ENCODE measurements around the gene REV3L.

GRCh38 chr6:111339294-111339693 lies 143.7 kb downstream of the REV3L start:
- TF ChIP-seq CTCF (IDR thresholded peaks at IDR 0.05; ENCODE audit: control extremely low read depth in 1 of 3, insufficient read depth in 1 of 3, low read depth in 1 of 3, low read length in 3 of 3) (no peak), RNF2 (IDR thresholded peaks at IDR 0.05; ENCODE audit: borderline replicate concordance, low read depth, low read length, missing control alignments, poor library complexity, severe bottlenecking) (no peak), POLR2A (IDR thresholded peaks at IDR 0.05; ENCODE audit: control extremely low read depth in 1 of 2, low read depth in 2 of 2, low read length in 2 of 2) (no peak), EP300 (IDR thresholded peaks at IDR 0.05; ENCODE audit: borderline replicate concordance in 1 of 2, low read depth in 2 of 2, low read length in 2 of 2) (no peak), ZNF274 (IDR thresholded peaks at IDR 0.05; ENCODE audit: borderline replicate concordance, extremely low read depth, low read length) (no peak), MAX (IDR thresholded peaks at IDR 0.05) (no peak), JUN (IDR thresholded peaks at IDR 0.05; ENCODE audit: low read depth, low read length) (no peak)

All from H1 (cell line).